IMR-90 (cell line): ENCODE data around the gene CDT1. TPM values are rescaled to one million over a fixed set of nuclear protein-coding genes. Genes with fewer than 3 reads are reported as not detected.

Experiments used
- ATAC-seq: fragments of 200-7000 bp; cut with Tn5 transposase; 2 replicates; pipeline ENCODE4 v1.9.1; 2020; ENCODE audit warnings: low read depth, mild to moderate bottlenecking, moderate library complexity
- BruUV-seq: library from RNA; stranded (reverse); fragments of 400-500 nt; replicated peaks from 2 replicates; lab custom pipeline; 2021; lab: Mats Ljungman, UMichigan
- CTCF ChIA-PET: fragments of 300-600 bp; formaldehyde crosslinking; extraction: SDS; loops from one replicate; lab custom pipeline; 2021; ENCODE audit warnings: antibody characterized with exemption; lab: Yijun Ruan, JAX
- POLR2A ChIA-PET: fragments of 300-600 bp; sonication (Branson Sonifier 250); formaldehyde crosslinking; loops from one replicate; lab custom pipeline; 2022; ENCODE audit warnings: antibody characterized with exemption; ENCODE audit not compliant: unreplicated experiment; lab: Charles Lee
- DNase-seq: peaks from one replicate; pipeline ENCODE4 v3.0.0; 2013
- H2AFZ ChIP-seq: replicated peaks from 2 replicates; pipeline ENCODE3; 2013; ENCODE audit warnings: low read length, mild to moderate bottlenecking; ENCODE audit not compliant: poor library complexity
- H2AK5ac ChIP-seq: 2 replicates; pipeline ENCODE4 v1.6.1; 2013; ENCODE audit warnings: low read depth, low read length, inconsistent platforms
- H2AK9ac ChIP-seq: replicated peaks from 2 replicates; pipeline ENCODE3; 2013; ENCODE audit warnings: mild to moderate bottlenecking, low read depth, low read length, moderate library complexity; ENCODE audit not compliant: poor library complexity
- H2BK120ac ChIP-seq: 2 replicates; pipeline ENCODE4 v1.6.1; 2013; ENCODE audit warnings: low read depth, low read length, inconsistent platforms
- H2BK15ac ChIP-seq: 3 replicates; pipeline ENCODE4 v1.6.1; 2013; ENCODE audit warnings: low read depth, low read length, inconsistent platforms
- H2BK20ac ChIP-seq: 2 replicates; pipeline ENCODE4 v1.6.1; 2013; ENCODE audit warnings: low read depth, mild to moderate bottlenecking, inconsistent platforms, low read length, moderate library complexity
- H2BK5ac ChIP-seq: 2 replicates; pipeline ENCODE4 v1.6.1; 2013; ENCODE audit warnings: mild to moderate bottlenecking, low read depth, low read length, inconsistent platforms; ENCODE audit not compliant: poor library complexity, severe bottlenecking
- H3K14ac ChIP-seq: replicated peaks from 2 replicates; pipeline ENCODE4 v1.6.1; 2013; ENCODE audit warnings: low read depth, low read length, inconsistent platforms
- H3K18ac ChIP-seq: 2 replicates; pipeline ENCODE4 v1.6.1; 2013; ENCODE audit warnings: low read depth, low read length, control low read depth
- H3K23ac ChIP-seq: 2 replicates; pipeline ENCODE4 v1.6.1; 2013; ENCODE audit warnings: low read depth, low read length, inconsistent platforms
- H3K27ac ChIP-seq: 2 replicates; pipeline ENCODE4 v1.5.1; 2013; ENCODE audit warnings: mild to moderate bottlenecking, control low read depth, low read length; ENCODE audit not compliant: insufficient read depth
- H3K27me3 ChIP-seq: 2 replicates; pipeline ENCODE4 v1.6.1; 2013; ENCODE audit warnings: low read length; ENCODE audit not compliant: control insufficient read depth, insufficient read depth
- H3K36me3 ChIP-seq: 2 replicates; pipeline ENCODE4 v1.6.1; 2013; ENCODE audit warnings: low read length, mixed read lengths; ENCODE audit not compliant: control insufficient read depth, insufficient read depth
- H3K4ac ChIP-seq: 2 replicates; pipeline ENCODE4 v1.6.1; 2013; ENCODE audit warnings: low read depth, low read length, inconsistent platforms
- H3K4me1 ChIP-seq: 2 replicates; pipeline ENCODE4 v1.6.1; 2013; ENCODE audit warnings: low read length, mixed read lengths; ENCODE audit not compliant: control insufficient read depth, insufficient read depth
- H3K4me2 ChIP-seq: 2 replicates; pipeline ENCODE4 v1.6.1; 2013; ENCODE audit warnings: low read depth, mild to moderate bottlenecking, control low read depth, low read length, moderate library complexity
- H3K4me3 ChIP-seq: 2 replicates; pipeline ENCODE4 v1.5.1; 2013; ENCODE audit warnings: low read depth, mild to moderate bottlenecking, control low read depth, low read length, moderate library complexity; ENCODE audit not compliant: insufficient read depth
- H3K56ac ChIP-seq: 2 replicates; pipeline ENCODE4 v1.6.1; 2013; ENCODE audit warnings: low read length, inconsistent platforms; ENCODE audit not compliant: insufficient read depth; ENCODE audit errors: extremely low read depth
- H3K79me1 ChIP-seq, 2 experiments: 2 replicates each; pipeline ENCODE4 v1.6.1; 2013; ENCODE audit warnings: low read length in 2 of 2, inconsistent platforms in 1 of 2, low read depth in 1 of 2
- H3K9ac ChIP-seq: 2 replicates; pipeline ENCODE4 v1.6.1; 2013; ENCODE audit warnings: low read depth, low read length, control low read depth
- H3K9me1 ChIP-seq: 2 replicates; pipeline ENCODE4 v1.6.1; 2013; ENCODE audit warnings: low read length, inconsistent platforms; ENCODE audit not compliant: insufficient read depth
- H3K9me3 ChIP-seq: 2 replicates; pipeline ENCODE4 v1.6.1; 2013; ENCODE audit warnings: low read length; ENCODE audit not compliant: control insufficient read depth, insufficient read depth
- H4K20me1 ChIP-seq: 2 replicates; pipeline ENCODE4 v1.6.1; 2013; ENCODE audit warnings: low read length, inconsistent platforms; ENCODE audit not compliant: insufficient read depth
- H4K5ac ChIP-seq: 2 replicates; pipeline ENCODE4 v1.6.1; 2013; ENCODE audit warnings: mild to moderate bottlenecking, low read depth, low read length, control low read depth
- H4K8ac ChIP-seq, 2 experiments: 2 replicates each; pipeline ENCODE4 v1.6.1; 2013; ENCODE audit warnings: low read depth in 2 of 2, low read length in 2 of 2, control low read depth in 1 of 2, inconsistent platforms in 1 of 2
- H4K91ac ChIP-seq: 2 replicates; pipeline ENCODE4 v1.6.1; 2013; ENCODE audit warnings: low read depth, low read length, inconsistent platforms; ENCODE audit not compliant: insufficient read depth
- RAD21 ChIP-seq: IDR thresholded peaks from 2 replicates; pipeline ENCODE4 v1.6.1; 2012; ENCODE audit warnings: low read length, improper control_type of control experiment
- WGBS, 2 experiments: methylation state at CpG; one replicate each; pipeline versions ENCODE4 v1.1.5 to v1.1.7; 2013; ENCODE audit warnings: missing lambda C conversion rate in 2 of 2; ENCODE audit not compliant: insufficient read length in 1 of 2; ENCODE audit errors: extremely low coverage in 2 of 2; 5-methylcytosine and 5-hydroxymethylcytosine counted together
- dilution Hi-C: fragments of 300-500 bp; cut with HindIII; formaldehyde crosslinking; loops from one replicate; pipeline ENCODE4 v1.14.3; 2018; ENCODE audit warnings: low sequenced_read_pairs; ENCODE audit not compliant: unreplicated experiment
- in situ Hi-C: fragments of 300-500 bp; cut with MboI; formaldehyde crosslinking; loops from 3 replicates; pipeline ENCODE4 v1.14.3; 2019; ENCODE audit warnings: low sequenced_read_pairs, inconsistent platforms, mixed read lengths
- intact Hi-C: fragments of 100-400 bp; cut with micrococcal nuclease; formaldehyde crosslinking; loops from 2 replicates; pipeline ENCODE4 v1.10.0; 2022
- polyA plus RNA-seq, 3 experiments: library from polyadenylated mRNA; depleted of rRNA; stranded (reverse); fragments of >200 nt; gene quantifications; 2 replicates each; pipeline ENCODE4 v1.2.3, GENCODE V29; 2012; ENCODE audit warnings: low replicate concordance in 1 of 3
- total RNA-seq: library from RNA; depleted of rRNA; stranded (reverse); fragments of >200 nt; gene quantifications from 2 replicates; pipeline ENCODE4 v1.2.3, GENCODE V29; 2012

CDT1 gene
- total and polyA plus RNA-seq, 2 of the 4 experiments (the other 2 are of a cell fraction), result 3.2 to 11.8 TPM

DNA sequence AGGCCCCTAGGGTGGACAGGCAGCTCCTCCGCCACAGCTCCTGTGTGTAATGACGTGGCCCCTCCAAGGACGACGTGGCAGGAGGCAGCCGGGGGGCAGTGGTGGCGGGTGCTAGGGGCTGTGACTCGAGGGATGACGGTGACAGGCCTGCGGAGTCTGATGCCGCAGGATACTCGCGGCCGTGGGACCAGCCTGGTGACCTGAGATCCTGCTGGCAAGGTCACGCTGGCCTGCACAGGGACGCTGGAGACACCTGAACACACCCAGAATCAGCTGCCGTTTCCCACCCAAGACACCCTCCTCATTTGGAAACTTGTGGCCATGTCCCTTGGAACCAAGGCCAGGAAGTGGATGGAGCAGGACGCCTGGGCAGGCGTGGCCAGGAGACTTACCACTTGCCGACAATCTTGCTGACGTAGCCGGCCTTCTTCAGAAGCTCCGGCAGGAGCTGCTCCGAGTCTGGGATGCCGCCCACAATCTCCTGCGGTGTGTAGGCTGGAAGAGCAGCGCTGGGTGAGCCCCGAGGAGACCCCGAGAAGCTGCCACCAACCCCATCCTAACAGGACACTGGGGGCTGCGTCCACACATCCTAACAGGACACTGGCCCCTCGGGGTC, 37.1 kb downstream of the CDT1 start:
- Histone ChIP-seq H3K23ac (no peak overlapping the region), H3K9me3 (no peaks in the 10 kb centered on the region), H3K27me3 (no peaks in the 10 kb centered on the region), H3K36me3 (peaks cover 31% of the 10 kb centered on the region), H3K27ac (no peak overlapping the region), H3K56ac (no peak overlapping the region), H4K91ac (no peak overlapping the region), H3K18ac (no peak overlapping the region), H3K14ac (no peak overlapping the region), H3K9ac (no peak overlapping the region), H3K79me1 (peaks cover under 1 to 4% of the 10 kb centered on the region in 2 experiments; a peak in 2 of 4 replicates), H3K4me1 (no peaks in the 10 kb centered on the region), H4K5ac (no peak overlapping the region), H2AFZ (no peak overlapping the region), H2BK5ac (no peak overlapping the region), H2AK5ac (no peak overlapping the region), H3K4ac (no peak overlapping the region), H3K4me2 (no peak overlapping the region), H2AK9ac (no peak overlapping the region), H3K9me1 (no peaks in the 10 kb centered on the region), H2BK15ac (no peak overlapping the region), H2BK120ac (no peak overlapping the region), H2BK20ac (no peak overlapping the region), H4K20me1 (peaks cover 8% of the 10 kb centered on the region; the same call in 1 of the 2 replicates), H3K4me3 (no peak overlapping the region), H4K8ac (no peak overlapping the region)
- TF ChIP-seq RAD21, result no peak
- in situ Hi-C loops (no loop called here), intact Hi-C loops (no loop called here), dilution Hi-C loops (no loop called here)
- DNase-seq (no peak), ATAC-seq (no peak)
- ChIA-PET POLR2A (no interaction called here), CTCF (no interaction called here)
- no TSS peak for BruUV-seq
- 93% methylated on average over 17 of the region's 30 CpGs; no CpG with 5 or more reads in 1 of the 2 experiments for WGBS, 2 experiments
